Head of caudate nucleus (tissue), 42 donors: ENCODE measurements around the gene GARIN3.
A peak's percentile ranks its signal among the peaks of the same experiment; 100 is the strongest.
"Not testable (repeated sequence)": the region's sequence is repeated elsewhere in the genome, so short reads cannot be mapped to it uniquely, and the experiment has no call there.

Experiments
- DNase-seq, 42 donors: peaks; one replicate each; pipeline versions ENCODE4 v3.0.0 to v3.0.0-alpha.2; 2020 to 2021; ENCODE audit warnings: mixed read lengths in 7 of 42
- intact Hi-C: fragments of 100-400 bp; cut with DNase I; formaldehyde crosslinking; loops from one replicate; pipeline ENCODE4 v1.15.0; 2022

Gene GARIN3

GRCh38 chr5:157187046-157187754 lies 21.1 kb upstream of the GARIN3 start:
- intact Hi-C loops = no loop called here
- DNase-seq = no peak

- intact Hi-C loops = no loop called here
- DNase-seq = no peak
Observed at GRCh38 chr5:157186309-157187045, 20.4 kb upstream of the GARIN3 start.

GRCh38 chr5:157185122-157185521 lies 19.1 kb upstream of the GARIN3 start:
- intact Hi-C loops = not testable (repeated sequence)
- peak in 9 of 42 donors; percentile 2 to 29 (median 11) for DNase-seq

- intact Hi-C loops = no loop called here
- no peak for DNase-seq
Observed at GRCh38 chr5:157184117-157184670, 18.1 kb upstream of the GARIN3 start.

DNA sequence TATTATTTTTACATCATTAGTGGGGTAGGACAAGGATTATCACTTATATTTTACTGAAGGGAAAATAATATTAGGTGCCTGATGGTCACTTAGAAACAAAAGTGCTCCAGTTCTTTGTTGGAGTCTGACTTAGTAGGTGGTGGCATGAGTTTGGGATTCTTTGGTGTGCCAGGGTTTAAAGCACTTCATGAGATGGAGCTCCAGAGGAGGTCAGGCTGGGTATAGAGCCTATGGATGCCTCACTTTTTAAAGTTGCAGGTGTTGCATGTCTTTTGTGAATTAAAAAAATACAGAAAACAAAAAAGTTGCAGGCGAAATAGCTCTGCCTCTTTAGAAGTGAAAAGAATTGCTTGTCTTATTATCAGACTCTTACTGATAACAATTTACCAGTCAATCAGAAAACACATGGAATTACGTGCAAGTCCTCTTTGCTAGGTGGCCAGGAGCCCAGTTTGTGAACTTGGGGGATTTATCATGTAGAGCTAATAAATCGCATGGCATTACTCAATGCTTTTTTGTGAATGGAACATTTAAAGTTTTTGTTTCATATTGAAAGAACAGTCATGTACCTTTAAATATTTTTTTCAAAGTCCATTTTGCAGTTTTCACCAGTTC lies 16.2 kb upstream of the GARIN3 start:
- intact Hi-C loops = no loop called here
- DNase-seq = no peak

DNA sequence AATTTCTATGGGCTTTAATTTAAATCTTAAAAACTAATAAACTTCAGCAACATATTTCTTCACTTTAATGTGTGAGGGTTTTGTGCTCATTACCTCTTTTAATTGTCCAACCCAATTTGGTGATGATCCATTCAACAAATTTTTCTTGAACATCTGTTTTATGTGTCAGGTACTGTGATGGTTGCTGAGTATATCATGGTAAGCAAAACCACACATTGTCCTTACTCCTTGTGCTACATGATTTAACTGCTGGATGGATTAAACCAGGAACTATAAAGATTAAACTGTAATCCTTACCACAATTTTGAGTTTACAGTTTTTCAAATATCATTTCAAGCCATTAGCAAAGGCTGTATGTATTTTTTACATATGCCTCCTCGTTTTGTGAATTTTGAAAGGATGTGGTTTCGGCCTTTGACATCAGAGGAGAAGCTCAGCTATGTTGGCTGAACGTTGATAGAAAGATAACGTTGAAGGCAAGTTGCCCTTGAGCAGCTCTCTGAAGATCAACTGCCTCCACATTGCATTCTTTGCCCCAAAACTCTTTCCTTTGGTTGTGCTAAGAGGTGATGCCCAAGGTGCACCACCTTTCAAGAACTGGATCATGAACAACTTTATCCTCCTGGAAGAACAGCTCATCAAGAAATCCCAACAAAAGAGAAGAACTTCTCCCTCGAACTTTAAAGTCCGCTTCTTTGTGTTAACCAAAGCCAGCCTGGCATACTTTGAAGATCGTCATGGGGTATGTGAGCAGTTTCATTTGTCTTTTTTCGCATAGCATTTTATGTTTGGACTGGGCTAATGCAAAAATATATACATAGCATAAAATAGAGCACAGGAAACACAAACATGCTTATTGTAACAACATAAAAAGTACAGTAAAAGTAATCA lies 14.6 kb upstream of the GARIN3 start, which contains the start of gene ITK:
ITK (plus strand) TSS at position 467 of the 891 bp plus-strand sequence; CDS start at position 605, 138 bp downstream.
- intact Hi-C loops = no loop called here
- no peak for DNase-seq

- no peak for DNase-seq
- intact Hi-C loops = no loop called here
Observed at GRCh38 chr5:157178966-157179365, 12.9 kb upstream of the GARIN3 start.

GRCh38 chr5:157177953-157178352 lies 11.9 kb upstream of the GARIN3 start:
- no peak for DNase-seq
- intact Hi-C loops = no loop called here

GRCh38 chr5:157175071-157175612 lies 9.1 kb upstream of the GARIN3 start:
- intact Hi-C loops = no loop called here
- no peak for DNase-seq

DNA sequence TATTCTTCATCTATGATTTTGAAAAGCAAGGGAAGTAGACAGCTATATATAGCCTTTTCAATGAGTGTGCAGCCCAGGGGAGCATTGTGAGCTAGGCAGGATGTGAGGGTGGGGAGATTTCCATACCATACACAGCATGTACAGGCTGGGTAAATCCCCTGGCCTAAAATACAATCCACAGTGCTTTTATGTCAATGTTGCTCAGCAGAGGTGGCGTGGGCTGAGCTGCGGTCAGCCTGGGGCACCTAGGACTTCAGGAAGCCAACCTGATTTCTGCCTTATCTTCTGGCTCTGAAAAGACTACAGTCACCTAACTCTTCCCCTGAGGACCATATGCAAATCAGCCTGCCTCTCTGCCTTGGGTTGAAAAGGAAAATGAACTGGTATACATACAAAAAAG lies 6.3 kb upstream of the GARIN3 start:
- intact Hi-C loops = no loop called here

GRCh38 chr5:157168286-157168685 lies 2.2 kb upstream of the GARIN3 start:
- intact Hi-C loops = no loop called here
- no peak for DNase-seq

More for the DNA sequence above, 6.3 kb upstream of the GARIN3 start:
- no peak for DNase-seq

DNA sequence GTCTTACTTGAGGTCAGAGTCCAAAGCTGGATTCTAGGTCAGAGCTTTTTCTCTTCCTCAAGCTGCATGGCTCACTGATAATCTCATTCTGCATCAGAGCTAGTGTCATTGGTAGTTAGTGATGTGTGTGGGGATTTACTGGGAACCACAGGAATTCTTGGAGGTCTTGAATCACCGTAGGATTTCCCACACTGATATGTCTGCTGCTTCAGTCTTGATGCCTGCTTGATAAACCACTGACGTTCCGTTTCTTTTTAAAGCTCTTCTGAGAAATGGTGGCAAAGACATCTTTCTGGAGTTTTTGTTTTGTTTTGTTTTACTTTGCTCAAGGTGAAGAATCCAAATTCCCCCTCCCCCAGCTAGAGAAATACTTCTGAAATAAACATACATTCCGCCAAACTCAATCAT lies 1.2 kb upstream of the GARIN3 start:
- no peak for DNase-seq
- intact Hi-C loops = no loop called here

- peak in 1 of 42 donors; percentile 24 for DNase-seq
- intact Hi-C loops = no loop called here
Observed at GRCh38 chr5:157165668-157166067, 396 bp downstream of the GARIN3 start.

GRCh38 chr5:157165261-157165660 lies 803 bp downstream of the GARIN3 start:
- intact Hi-C loops = no loop called here
- DNase-seq = no peak

DNA sequence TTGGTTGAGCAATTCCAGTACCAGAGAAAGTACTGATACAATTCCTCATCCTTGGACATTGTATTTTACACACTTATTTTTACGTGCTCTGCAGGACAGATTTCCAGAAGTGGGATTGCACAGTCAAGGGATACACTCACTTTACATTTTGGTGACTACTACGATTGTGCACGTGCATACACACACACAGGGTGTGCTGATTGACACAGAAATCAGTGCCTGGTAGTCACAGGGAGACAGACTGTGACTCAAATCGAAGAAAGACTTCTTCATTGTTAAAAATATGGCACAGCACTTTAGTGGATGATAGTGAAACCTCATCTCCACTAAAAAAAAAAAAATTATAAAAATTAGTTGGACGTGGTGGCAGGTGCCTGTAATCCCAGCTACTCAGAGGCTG lies 1.5 kb downstream of the GARIN3 start:
- intact Hi-C loops = no loop called here
- DNase-seq = no peak

DNA sequence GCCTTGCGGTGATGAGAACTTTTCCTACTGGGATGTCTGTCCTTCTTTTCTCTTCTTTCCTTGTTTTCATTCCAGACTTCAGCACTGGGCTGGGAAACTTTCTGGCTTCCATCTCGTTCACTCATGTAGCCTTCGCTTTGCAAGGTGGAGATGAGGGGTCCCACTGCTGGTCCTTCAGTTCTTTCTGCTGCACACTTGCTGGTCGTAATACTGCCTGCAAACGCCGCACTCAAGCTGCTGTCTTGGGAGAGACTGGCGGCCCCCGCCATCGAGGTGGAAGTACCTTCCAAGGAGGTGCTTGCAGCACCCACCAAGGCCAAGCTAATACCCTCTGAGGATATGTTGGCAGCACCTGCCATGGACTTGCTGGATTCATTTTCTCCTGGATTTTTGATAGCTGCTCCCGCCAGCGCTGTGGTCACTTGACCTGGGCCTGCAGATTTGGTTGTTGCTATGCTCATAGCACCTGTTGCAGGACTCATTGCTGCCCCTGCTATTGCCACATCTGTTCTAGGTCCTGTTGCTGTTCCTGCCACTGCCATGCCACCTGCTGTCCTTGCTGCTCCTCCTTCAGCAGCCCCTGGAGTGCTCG lies 3.0 kb downstream of the GARIN3 start:
- DNase-seq = no peak
- intact Hi-C loops = no loop called here

DNA sequence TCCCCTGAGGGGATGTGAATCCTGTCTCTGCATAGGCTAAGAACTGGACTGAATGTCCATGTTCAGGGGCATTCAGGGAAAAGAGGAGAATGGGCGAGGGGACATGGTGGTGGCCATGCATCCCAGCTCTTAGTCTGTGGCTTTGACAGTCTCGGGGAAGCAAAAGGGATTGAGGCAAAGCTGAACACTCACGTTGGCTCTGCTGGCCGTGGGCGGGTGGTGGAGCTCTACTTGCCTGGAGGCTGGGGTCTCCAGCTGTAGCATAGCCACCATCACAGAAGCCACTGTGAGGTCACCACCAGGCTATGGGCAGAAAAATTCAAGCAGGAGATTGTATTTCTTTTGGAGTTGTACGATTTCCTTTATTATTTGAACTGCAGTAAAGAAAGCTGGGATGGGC lies 4.1 kb downstream of the GARIN3 start:
- intact Hi-C loops = no loop called here
- no peak for DNase-seq

- intact Hi-C loops = no loop called here
- DNase-seq = peak in 1 of 42 donors; percentile 35
Observed at GRCh38 chr5:157160001-157160400, 6.1 kb downstream of the GARIN3 start.
